ENCODE data around the gene PRND.

GRCh38 chr20:4709261-4710105 lies 12.2 kb upstream of the PRND start:
- TF ChIP-seq EZH2 (IDR thresholded peaks at IDR 0.05; ENCODE audit: insufficient read depth, poor library complexity, severe bottlenecking) = no peak
- no peak for TF ChIP-seq EZH2phosphoT487 (IDR thresholded peaks at IDR 0.05; ENCODE audit: insufficient read depth, low read depth)
